ENCODE results near the gene FUT1. TPM values are rescaled to one million over a fixed set of nuclear protein-coding genes. Genes with fewer than 3 reads are reported as not detected.

The FUT1 gene
- total and polyA plus RNA-seq, 2 of the 8 experiments (the other 6 are each of a cell fraction or from before 2014, with no cell fraction given), result 7.4 to 12.9 TPM

DNA sequence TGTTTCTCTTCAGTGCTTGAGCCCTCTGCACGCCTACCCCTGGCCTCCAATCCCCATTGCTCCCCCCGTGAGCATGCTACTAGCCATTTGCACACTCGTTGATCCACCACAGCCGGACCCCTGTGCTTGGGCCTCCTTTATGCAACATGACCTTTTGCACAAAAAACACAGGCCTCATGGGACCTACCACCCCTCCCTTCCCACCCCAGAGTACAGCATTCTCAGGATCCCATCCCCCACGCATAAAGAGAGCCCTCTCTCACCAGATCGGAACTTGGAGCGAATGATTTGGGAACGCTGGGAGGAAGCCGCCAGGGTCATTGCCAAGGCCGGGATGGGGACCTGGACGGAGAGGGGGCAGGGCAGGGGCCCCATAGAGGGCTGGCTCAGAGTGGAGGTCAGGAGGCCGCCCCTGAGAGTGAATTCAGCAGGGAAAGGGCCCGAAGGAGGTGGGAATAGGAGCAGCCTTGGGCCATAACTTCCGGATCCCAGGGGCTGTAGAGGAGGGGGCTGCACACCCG, 33.7 kb downstream of the FUT1 start:
- H2BK20ac ChIP-seq (ENCODE audit: low read length), result no peak overlapping the region
- peak overlapping the region; percentile 77 for H4K8ac ChIP-seq (ENCODE audit: extremely low read depth, insufficient read depth, low read length)
- H3K14ac ChIP-seq (ENCODE audit: insufficient read length), result no peak overlapping the region
- 73% methylated on average over 15 of the region's 15 CpGs; no CpG with 5 or more reads in 1 of the 2 experiments for WGBS, 2 experiments (ENCODE audit: extremely low coverage in 1 of 2, insufficient coverage in 1 of 2, insufficient read length in 1 of 2, insufficient replicate concordance in 2 of 2, low coverage in 1 of 2, low lambda C conversion rate in 2 of 2, missing lambda C conversion rate in 1 of 2)
- ChIA-PET POLR2A (ENCODE audit: partially characterized antibody) (interaction anchor here (1.0 to 7.7 kb wide), 3 partner anchors 10 to 23 kb away, joined by 3 to 59 read pairs (median 7); partner anchors contain the start of gene FUT2), CTCF (ENCODE audit: partially characterized antibody) (interaction anchor here (0.9 to 8.2 kb wide), 4 partner anchors 23 to 108 kb away, joined by 3 to 53 read pairs (median 6); partner anchors contain the start of gene FUT2)
- H3K27me3 ChIP-seq (replicated peaks in 1 of 4; ENCODE audit: control insufficient read depth in 3 of 4, extremely low read depth in 1 of 4, insufficient read depth in 3 of 4, low read length in 3 of 4), result no peaks in the 10 kb centered on the region
- TF ChIP-seq GABPA (IDR thresholded peaks at IDR 0.05; ENCODE audit: borderline replicate concordance, insufficient read depth, low read length), result no peak
- TF ChIP-seq POLR2AphosphoS5 (IDR thresholded peaks at IDR 0.05; ENCODE audit: low read depth, low read length), result no peak
- no peak for TF ChIP-seq SUZ12 (IDR thresholded peaks at IDR 0.05; ENCODE audit: low read length)
- TF ChIP-seq SP1 (IDR thresholded peaks at IDR 0.05; ENCODE audit: low read depth, low read length), result no peak
- TF ChIP-seq SRF (IDR thresholded peaks at IDR 0.05; ENCODE audit: low read depth, low read length), result no peak
- no peak for TF ChIP-seq NRF1 (IDR thresholded peaks at IDR 0.05; ENCODE audit: low read depth, low read length)
- TF ChIP-seq TBP (IDR thresholded peaks at IDR 0.05; ENCODE audit: low read depth, low read length), result no peak
- no peak for TF ChIP-seq MAFK (IDR thresholded peaks at IDR 0.05; ENCODE audit: low read depth, low read length)
- TF ChIP-seq BACH1 (IDR thresholded peaks at IDR 0.05; ENCODE audit: low read length), result no peak
- no peak for TF ChIP-seq EGR1 (IDR thresholded peaks at IDR 0.05; ENCODE audit: borderline replicate concordance, low read depth, low read length)
- no peak for TF ChIP-seq CBX5 (IDR thresholded peaks at IDR 0.05; ENCODE audit: low read depth, low read length)
- no peak overlapping the region for H2BK120ac ChIP-seq (replicated peaks; ENCODE audit: low read depth, low read length)
- H2BK15ac ChIP-seq (ENCODE audit: low read length), result peak overlapping the region; percentile 92
- no peaks in the 10 kb centered on the region for H3K79me2 ChIP-seq (ENCODE audit: control insufficient read depth in 1 of 2, insufficient read depth in 2 of 2, low read length in 2 of 2)
- no peak overlapping the region for H2AFZ ChIP-seq (ENCODE audit: low read length)
- no peak overlapping the region for H2AK5ac ChIP-seq (ENCODE audit: low read depth, low read length)
- no peak overlapping the region for H3K4me3 ChIP-seq (ENCODE audit: extremely low read depth in 1 of 4, insufficient read depth in 2 of 4, low read depth in 3 of 4, low read length in 4 of 4)
- no peak for DNase-seq (ENCODE audit: low read depth in 1 of 2, low spot score in 2 of 2)
- no peak overlapping the region; the same call in 1 of the 2 replicates for H3K18ac ChIP-seq (ENCODE audit: extremely low read depth, low read length)
- no peak overlapping the region for H3K23ac ChIP-seq (ENCODE audit: insufficient read length)
- peak overlapping the region; percentile 83 for H3K4ac ChIP-seq (replicated peaks; ENCODE audit: insufficient read length, low read depth, low read length)
- H2BK5ac ChIP-seq (ENCODE audit: low read depth, low read length), result peak overlapping the region; percentile 66
- H3K9me3 ChIP-seq (ENCODE audit: insufficient read depth in 2 of 2, low read depth in 1 of 2, low read length in 1 of 2), result no peaks in the 10 kb centered on the region
- H3K4me1 ChIP-seq (replicated peaks in 1 of 4; ENCODE audit: control insufficient read depth in 3 of 4, insufficient read depth in 4 of 4, low read length in 3 of 4), result peaks cover 0 to 28% (median 12%) of the 10 kb centered on the region in 4 experiments; a peak in 6 of 7 replicates
- H3K4me2 ChIP-seq (ENCODE audit: insufficient read depth in 1 of 2, low read depth in 2 of 2, low read length in 2 of 2), result peak overlapping the region; percentile 32
- H3K56ac ChIP-seq (replicated peaks; ENCODE audit: insufficient read length, low read depth, low read length), result peak overlapping the region; percentile 44
- H3K79me1 ChIP-seq (ENCODE audit: low read depth, low read length), result no peaks in the 10 kb centered on the region
- no peak overlapping the region for H3K9ac ChIP-seq (replicated peaks in 1 of 4; ENCODE audit: extremely low read depth in 1 of 4, low read depth in 3 of 4, low read length in 3 of 4)
- H3K23me2 ChIP-seq (ENCODE audit: low read depth, low read length), result peaks cover 14% of the 10 kb centered on the region; the same call in 1 of the 2 replicates
- H4K20me1 ChIP-seq (replicated peaks in 1 of 2; ENCODE audit: control insufficient read depth in 1 of 2, insufficient read depth in 2 of 2, low read length in 2 of 2), result no peaks in the 10 kb centered on the region
- H3K36me3 ChIP-seq (ENCODE audit: control insufficient read depth in 2 of 4, insufficient read depth in 4 of 4, low read length in 3 of 4), result no peaks in the 10 kb centered on the region
- no peak for FAIRE-seq
- H2BK12ac ChIP-seq (ENCODE audit: low read depth, low read length), result peak overlapping the region; percentile 60; the same call in 1 of the 2 replicates
- H3K27ac ChIP-seq (ENCODE audit: low read depth, low read length), result no peak overlapping the region
- peak overlapping the region; percentile 91 for H4K91ac ChIP-seq (replicated peaks; ENCODE audit: insufficient read length, low read length)
- H4K5ac ChIP-seq (ENCODE audit: insufficient read length, low read depth, low read length), result peak overlapping the region; percentile 17

All from H1 (cell line).